Measurements from ENCODE around the gene TXNDC11. TPM values are rescaled to one million over a fixed set of nuclear protein-coding genes. Genes with fewer than 3 reads are reported as not detected.

TXNDC11 gene
- polyA plus RNA-seq, 1 donor (not counting 4 experiments of a cell fraction or from before 2014, with no cell fraction given), result 35.9 TPM

GRCh38 chr16:11734025-11734652 is 8.5 kb downstream of the TXNDC11 start:
- H3K27me3 ChIP-seq (ENCODE audit: control insufficient read depth, extremely low read depth, insufficient read depth, low read length), result no peaks in the 10 kb centered on the region
- dilution Hi-C loops (cut with MboI; ENCODE audit: extremely low pct_ligation_motif_present, low sequenced_read_pairs), result no loop called here
- H3K9me1 ChIP-seq (ENCODE audit: control insufficient read depth, extremely low read depth, insufficient read depth, low read length), result no peaks in the 10 kb centered on the region
- no peak overlapping the region for H2AFZ ChIP-seq (ENCODE audit: control insufficient read depth, low read length)
- DNase-seq (ENCODE audit: low read depth, low spot score), result no peak
- H3K4me3 ChIP-seq (ENCODE audit: control insufficient read depth in 2 of 3, extremely low read depth in 1 of 3, insufficient read depth in 2 of 3, low read depth in 1 of 3, low read length in 3 of 3), result no peak overlapping the region
- H3K4me2 ChIP-seq (ENCODE audit: control insufficient read depth, extremely low read depth, insufficient read depth, low read depth, low read length), result no peak overlapping the region
- TF ChIP-seq EZH2 (IDR thresholded peaks at IDR 0.05; ENCODE audit: low read length), result no peak
- TF ChIP-seq CTCF (optimal IDR thresholded peaks at IDR 0.05 in 1 of 3, IDR thresholded peaks at IDR 0.05 in 1 of 3, conservative IDR thresholded peaks at IDR 0.05 in 1 of 3; ENCODE audit: extremely low read depth in 1 of 3, insufficient read depth in 2 of 3, low read length in 3 of 3), result no peak
- no peak overlapping the region for H3K27ac ChIP-seq (ENCODE audit: control insufficient read depth, insufficient read depth, low read length)
- no peak overlapping the region for H3K9ac ChIP-seq (ENCODE audit: control insufficient read depth, extremely low read depth, insufficient read depth, low read length)
- no peak for FAIRE-seq
- H3K79me2 ChIP-seq (ENCODE audit: control insufficient read depth, insufficient read depth, low read length), result peaks cover 35% of the 10 kb centered on the region
- H3K9me3 ChIP-seq (ENCODE audit: control insufficient read depth, low read depth, low read length), result no peaks in the 10 kb centered on the region
- peaks cover 4% of the 10 kb centered on the region for H4K20me1 ChIP-seq (ENCODE audit: control insufficient read depth, extremely low read depth, insufficient read depth, low read length)
- peaks cover 26 to 35% of the 10 kb centered on the region in 2 experiments for H3K36me3 ChIP-seq (ENCODE audit: control insufficient read depth in 2 of 2, extremely low read depth in 1 of 2, insufficient read depth in 2 of 2, low read length in 2 of 2)
- no peaks in the 10 kb centered on the region for H3K4me1 ChIP-seq (ENCODE audit: control insufficient read depth, extremely low read depth, insufficient read depth, low read length)

DNA sequence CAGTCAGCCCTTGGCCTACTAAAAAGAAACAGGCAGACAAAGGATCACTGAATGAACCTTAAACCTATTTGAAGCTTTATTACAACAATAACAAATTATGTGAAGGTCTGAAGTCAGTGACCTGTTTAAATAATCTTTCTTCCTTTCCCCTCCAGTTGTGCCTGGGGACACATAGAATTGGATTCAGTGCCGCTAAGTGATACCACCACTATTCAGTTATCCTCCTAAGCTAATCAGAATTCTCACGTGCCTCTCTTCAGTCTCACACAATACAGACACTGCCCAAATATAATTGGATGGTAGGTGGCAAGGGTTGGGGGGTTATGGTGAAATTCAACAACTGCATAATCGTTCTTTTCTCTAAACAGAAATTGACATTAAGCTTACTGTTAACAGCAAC is 11.4 kb downstream of the TXNDC11 start:
- dilution Hi-C loops (cut with MboI; ENCODE audit: extremely low pct_ligation_motif_present, low sequenced_read_pairs), result no loop called here
- TF ChIP-seq EZH2 (IDR thresholded peaks at IDR 0.05; ENCODE audit: low read length) (no peak), CTCF (optimal IDR thresholded peaks at IDR 0.05 in 1 of 3, IDR thresholded peaks at IDR 0.05 in 1 of 3, conservative IDR thresholded peaks at IDR 0.05 in 1 of 3; ENCODE audit: extremely low read depth in 1 of 3, insufficient read depth in 2 of 3, low read length in 3 of 3) (no peak)
- H3K4me2 ChIP-seq (ENCODE audit: control insufficient read depth, extremely low read depth, insufficient read depth, low read depth, low read length), result no peak overlapping the region
- H3K27me3 ChIP-seq (ENCODE audit: control insufficient read depth, extremely low read depth, insufficient read depth, low read length), result no peaks in the 10 kb centered on the region
- H4K20me1 ChIP-seq (ENCODE audit: control insufficient read depth, extremely low read depth, insufficient read depth, low read length), result no peaks in the 10 kb centered on the region
- DNase-seq (ENCODE audit: low read depth, low spot score) (no peak), FAIRE-seq (no peak)
- H2AFZ ChIP-seq (ENCODE audit: control insufficient read depth, low read length), result no peak overlapping the region
- no peaks in the 10 kb centered on the region for H3K9me1 ChIP-seq (ENCODE audit: control insufficient read depth, extremely low read depth, insufficient read depth, low read length)
- no peak overlapping the region for H3K9ac ChIP-seq (ENCODE audit: control insufficient read depth, extremely low read depth, insufficient read depth, low read length)
- H3K4me1 ChIP-seq (ENCODE audit: control insufficient read depth, extremely low read depth, insufficient read depth, low read length), result no peaks in the 10 kb centered on the region
- H3K79me2 ChIP-seq (ENCODE audit: control insufficient read depth, insufficient read depth, low read length), result peaks cover 11% of the 10 kb centered on the region
- no peak overlapping the region for H3K27ac ChIP-seq (ENCODE audit: control insufficient read depth, insufficient read depth, low read length)
- peaks cover 21 to 32% of the 10 kb centered on the region in 2 experiments for H3K36me3 ChIP-seq (ENCODE audit: control insufficient read depth in 2 of 2, extremely low read depth in 1 of 2, insufficient read depth in 2 of 2, low read length in 2 of 2)
- H3K9me3 ChIP-seq (ENCODE audit: control insufficient read depth, low read depth, low read length), result no peaks in the 10 kb centered on the region
- no peak overlapping the region for H3K4me3 ChIP-seq (ENCODE audit: control insufficient read depth in 2 of 3, extremely low read depth in 1 of 3, insufficient read depth in 2 of 3, low read depth in 1 of 3, low read length in 3 of 3)
